SK-MEL-5 (cell line): ENCODE measurements around the gene CXCL16. TPM values are rescaled to one million over a fixed set of nuclear protein-coding genes. Genes with fewer than 3 reads are reported as not detected.
A peak's percentile ranks its signal among the peaks of the same experiment; 100 is the strongest.
"Not testable (repeated sequence)": the region's sequence is repeated elsewhere in the genome, so short reads cannot be mapped to it uniquely, and the experiment has no call there.

Experiments used
- DNase-seq: peaks from one replicate; pipeline ENCODE4 v3.0.0-alpha.2; 2016; ENCODE audit warnings: low read depth, low spot score
- in situ Hi-C: cut with HindIII; loops from 2 replicates; pipeline ENCODE4 v1.10.0; 2016; ENCODE audit warnings: low sequenced_read_pairs, high pct_unique_total_duplicates, low pct_unique_long_range_greater_than_20kb
- total RNA-seq: library from RNA; depleted of rRNA; stranded (reverse); fragments of >200 nt; shearing (Covaris generic); gene quantifications from 2 replicates; pipeline ENCODE4 v1.2.3, GENCODE V29; 2014

CXCL16 gene
- total RNA-seq, 1 experiment from 2014 or later: 10.0 TPM

DNA sequence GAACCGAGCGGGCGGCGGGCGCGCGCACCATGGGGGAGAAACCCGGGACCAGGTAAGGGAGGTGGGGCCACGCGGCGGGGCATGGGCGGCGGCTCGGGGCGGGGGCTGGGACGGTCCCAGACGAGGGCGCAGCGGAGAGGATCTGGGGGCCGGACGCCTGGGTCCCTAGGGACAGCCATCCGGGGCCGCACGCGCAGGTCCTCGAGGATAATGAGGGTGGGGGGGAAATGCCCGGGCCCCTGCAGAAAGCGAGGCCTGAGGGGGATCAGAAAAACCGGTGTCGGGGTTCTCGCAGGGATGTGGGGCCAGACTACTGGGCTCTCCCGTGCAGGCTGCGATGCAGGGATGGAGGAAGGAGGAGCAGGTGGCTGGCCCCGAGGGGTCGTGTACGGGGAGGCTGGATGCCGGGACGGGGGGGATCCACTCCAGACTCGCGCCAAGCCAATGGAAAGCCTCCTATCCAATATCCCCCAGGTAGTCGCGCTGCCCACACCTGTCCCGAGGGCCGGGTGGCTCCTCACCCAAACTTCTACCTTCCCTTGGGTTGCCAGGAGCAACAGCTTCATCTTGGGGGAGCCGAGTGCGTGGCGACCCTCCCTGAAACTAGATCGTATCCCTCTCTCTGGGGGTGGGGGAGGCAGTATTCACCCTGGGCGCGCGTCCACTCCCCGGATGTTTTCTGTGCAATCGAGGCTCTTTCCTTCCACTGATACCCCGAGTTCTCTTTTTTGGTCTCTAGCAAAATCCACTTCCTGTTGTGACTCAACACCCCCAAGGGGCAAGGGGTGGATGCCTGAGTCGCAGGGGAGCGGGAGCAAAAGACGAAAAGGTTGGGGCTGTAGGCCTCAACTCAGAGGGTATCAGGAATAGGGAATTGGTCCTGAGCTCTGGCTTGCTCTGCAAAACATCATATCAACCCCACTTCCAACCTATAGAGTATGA lies 28.8 kb downstream of the CXCL16 start:
- in situ Hi-C loops: no loop called here
- no peak for DNase-seq

DNA sequence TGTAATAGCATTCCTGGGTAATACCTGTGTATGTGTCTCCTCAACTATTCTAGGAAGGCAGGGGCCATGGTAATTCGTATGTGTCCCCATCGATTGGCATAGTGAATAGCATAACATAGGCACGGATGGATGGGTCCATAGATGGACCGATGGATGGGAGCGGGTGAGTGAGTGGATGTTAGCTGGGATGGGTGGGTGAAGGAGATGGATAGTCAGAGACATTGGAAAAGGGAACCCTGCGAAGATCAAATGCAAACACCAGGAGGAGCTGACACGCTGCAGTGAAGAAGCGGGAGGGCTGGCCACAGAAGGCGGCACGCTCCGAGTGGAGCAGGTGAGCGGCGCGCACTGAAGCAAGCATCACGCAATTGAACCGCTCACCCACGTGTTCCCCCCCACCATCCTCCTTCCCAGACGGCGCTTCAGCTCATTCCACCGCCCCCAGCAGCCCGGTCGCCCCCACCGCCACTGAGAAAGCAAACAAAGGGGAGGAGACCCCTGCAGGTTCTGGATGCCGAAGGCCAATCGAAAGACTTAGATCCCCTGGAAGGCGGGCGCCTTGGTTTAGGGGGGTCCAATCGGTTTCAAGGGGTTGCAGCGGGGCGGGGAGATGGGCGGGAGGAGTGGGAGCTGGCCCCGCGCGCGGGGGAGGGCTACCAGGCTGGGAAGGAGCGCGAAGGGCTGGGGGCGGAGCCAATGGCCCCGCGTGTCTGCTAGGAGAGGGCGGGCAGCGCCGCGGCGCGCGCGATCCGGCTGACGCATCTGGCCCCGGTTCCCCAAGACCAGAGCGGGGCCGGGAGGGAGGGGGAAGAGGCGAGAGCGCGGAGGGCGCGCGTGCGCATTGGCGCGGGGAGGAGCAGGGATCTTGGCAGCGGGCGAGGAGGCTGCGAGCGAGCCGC lies 29.7 kb downstream of the CXCL16 start, which contains the start of gene ARRB2:
TSS of gene ARRB2 (plus strand) at position 839 of the 899 bp plus-strand sequence. CDS start 90 bp downstream, outside the sequence.
- DNase-seq: peak; percentile 98
- in situ Hi-C loops: no loop called here

DNA sequence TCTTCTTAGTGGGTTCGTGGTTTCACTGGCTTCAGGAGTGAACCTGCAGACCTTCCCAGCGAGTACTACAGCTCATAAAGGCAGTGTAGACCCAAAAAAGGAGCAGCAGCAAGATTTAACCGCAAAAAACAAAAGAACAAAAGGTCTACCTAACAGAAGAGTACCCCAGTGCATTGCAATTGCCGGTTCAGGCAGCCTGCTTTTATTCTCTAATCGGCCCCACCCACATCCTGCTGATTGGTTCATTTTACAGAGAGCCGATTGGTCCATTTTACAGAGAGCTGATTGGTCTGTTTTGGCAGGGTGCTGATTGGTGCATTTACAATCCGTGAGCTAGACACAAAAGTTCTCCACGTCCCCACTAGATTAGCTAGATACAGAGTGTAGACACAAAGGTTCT lies 31.3 kb downstream of the CXCL16 start:
- in situ Hi-C loops: no loop called here
- peak; percentile 31 for DNase-seq

DNA sequence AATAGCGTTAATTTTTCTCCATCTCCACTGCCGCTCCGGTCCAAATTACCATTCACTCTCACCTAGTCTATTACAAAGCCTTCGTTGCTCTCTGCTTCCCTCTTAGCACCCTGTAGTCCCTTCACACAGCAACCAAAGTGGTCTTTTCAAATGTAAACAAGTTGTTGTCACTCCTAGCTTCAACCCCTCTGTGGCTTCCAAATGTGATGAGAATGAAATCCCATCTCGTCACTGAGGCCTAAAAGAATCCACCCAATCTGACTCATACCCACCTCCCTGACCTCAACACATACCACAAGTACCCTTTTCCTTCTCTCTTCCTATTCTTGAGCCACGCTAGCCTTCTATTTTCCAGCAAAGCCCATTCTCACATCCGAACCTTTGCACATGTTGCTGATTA lies 33.6 kb downstream of the CXCL16 start:
- DNase-seq: no peak
- in situ Hi-C loops: no loop called here

DNA sequence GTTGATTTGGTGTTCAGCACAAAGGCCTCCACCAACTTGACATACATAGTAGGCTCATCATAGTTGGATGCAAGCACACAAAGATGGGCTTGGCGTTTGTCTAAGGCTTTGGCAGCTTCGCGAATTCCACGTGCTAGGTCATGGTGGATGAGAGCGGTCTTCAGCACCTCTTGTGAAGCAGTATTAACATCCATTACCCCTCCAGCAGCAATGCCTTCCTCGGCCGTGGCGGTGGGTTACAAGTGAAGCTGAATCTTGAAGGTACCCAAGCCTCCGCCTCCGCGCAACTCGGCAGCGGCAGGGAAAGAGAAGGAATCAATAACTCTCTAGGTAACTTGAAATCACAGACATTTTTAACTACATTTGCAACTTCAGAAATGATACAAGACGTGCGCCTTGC lies 34.7 kb downstream of the CXCL16 start:
- DNase-seq: no peak
- in situ Hi-C loops: no loop called here

DNA sequence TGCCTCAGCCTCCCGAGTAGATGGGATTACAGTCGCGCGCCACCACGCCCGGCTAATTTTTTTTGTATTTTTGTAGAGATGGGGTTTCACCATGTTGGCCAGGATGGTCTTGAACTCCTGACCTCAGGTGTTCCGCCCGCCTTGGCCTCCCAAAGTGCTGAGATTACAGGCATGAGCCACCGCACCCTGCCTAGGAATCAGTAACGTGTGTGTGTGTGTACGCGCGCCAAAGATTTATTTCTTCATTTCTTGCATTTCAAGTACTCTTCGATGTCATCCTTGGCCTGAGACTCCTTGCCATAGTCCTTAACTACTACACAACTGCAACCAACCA lies 35.2 kb downstream of the CXCL16 start:
- in situ Hi-C loops, DNase-seq: not testable (repeated sequence)

DNA sequence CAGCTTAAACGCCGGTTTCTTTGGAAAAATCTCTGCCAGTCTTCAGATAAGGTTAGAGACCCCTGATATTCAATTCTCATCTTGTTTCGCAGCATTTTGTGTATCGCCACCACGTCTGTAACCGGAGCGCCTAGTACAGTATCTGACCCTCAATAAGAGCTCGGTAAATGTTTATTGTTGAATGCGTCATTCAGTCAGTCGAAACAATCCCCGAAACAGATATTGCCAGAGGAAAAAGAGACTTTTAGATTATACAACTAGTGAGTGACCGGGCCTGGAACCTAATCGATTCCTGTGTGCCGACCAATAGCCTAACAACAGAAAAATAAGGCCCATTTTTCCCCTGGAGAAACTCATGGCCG lies 36.4 kb downstream of the CXCL16 start:
- in situ Hi-C loops: no loop called here
- no peak for DNase-seq

DNA sequence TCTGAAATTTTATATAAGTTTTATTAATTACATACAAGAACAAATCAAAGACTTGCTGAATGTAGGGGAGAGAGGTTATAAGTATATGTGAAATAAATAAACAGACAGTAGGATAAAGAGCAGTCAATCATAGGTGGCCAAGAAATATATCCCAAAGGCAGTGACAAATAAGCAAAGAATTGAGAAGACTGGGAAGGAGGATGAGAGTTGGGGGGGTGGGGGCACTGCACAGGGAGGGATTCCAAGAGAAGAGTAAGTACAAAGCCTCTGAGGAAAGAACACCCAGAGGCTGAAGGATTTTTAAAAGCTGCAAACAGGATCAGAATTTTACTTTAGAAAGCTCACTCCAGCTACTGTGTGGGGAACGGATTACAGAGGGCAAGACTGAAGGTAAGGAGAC lies 38.6 kb downstream of the CXCL16 start:
- in situ Hi-C loops: no loop called here

DNA sequence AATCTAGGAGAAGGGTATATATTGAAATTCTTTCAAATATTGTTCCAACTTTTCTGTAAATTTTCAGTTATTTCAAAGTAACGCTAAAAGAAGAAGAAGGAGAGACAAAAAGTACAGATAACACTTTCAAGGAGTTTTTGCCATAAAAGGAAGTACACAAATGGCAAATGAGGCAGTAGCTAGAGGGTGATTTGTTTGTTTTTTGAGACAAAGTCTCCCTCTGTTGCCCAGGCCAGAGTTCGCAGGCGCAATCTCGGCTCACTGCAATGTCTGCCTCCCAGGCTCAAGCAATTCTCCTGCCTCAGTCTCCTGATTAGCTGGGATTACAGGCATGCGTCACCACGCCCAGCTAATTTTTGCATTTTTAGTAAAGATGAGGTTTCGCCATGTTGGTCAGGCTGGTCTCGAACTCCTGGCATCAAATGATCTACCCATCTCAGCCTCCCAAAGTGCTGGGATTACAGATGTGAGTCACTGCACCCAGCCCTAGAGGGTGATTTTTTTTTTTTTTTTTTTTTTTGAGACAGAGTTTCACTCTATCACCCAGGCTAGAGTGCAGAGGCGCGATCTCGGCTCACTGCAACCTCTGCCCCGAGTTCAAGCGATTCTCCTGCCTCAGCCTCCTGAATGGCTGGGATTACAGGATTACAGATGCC lies 40.2 kb downstream of the CXCL16 start:
- in situ Hi-C loops: not testable (repeated sequence)

More for the DNA sequence above, 38.6 kb downstream of the CXCL16 start:
- no peak for DNase-seq

DNA sequence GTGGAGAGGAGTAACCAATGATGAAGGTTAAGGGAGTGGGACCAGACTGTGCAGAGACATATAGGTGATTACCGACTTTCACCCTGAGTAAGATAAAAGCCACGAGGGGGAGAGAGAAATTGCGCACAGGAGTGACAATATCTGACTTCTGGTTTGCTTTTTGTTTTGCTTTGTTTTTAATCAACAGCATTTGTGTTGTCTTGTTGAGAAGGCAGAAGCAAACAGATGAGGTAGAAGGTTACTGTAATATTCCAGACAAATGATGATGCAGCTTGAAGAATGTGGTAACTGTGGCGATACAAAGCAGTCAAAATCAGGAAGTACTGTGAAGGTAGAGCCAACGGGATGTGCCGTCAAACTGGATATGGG lies 43.3 kb downstream of the CXCL16 start:
- in situ Hi-C loops: no loop called here
- no peak for DNase-seq

More for the DNA sequence above, 40.2 kb downstream of the CXCL16 start:
- peak; percentile 21 for DNase-seq

DNA sequence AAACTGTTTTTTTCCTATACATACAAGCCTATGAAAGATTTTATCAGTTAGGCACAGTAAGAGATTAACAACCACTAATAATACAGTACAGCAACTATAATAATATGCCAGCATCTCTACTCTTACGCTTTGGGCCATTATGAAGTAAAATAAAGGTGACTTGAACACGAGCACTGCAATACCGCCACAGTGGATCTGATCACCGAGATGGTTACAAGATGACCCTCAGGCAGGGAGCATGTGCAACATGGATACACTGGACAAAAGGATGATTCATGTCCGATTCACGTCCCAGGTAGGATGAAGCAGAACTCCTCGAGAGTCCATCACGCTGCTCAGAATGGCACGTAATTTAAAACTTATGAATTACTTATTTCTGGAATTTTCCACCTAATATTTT lies 46.3 kb downstream of the CXCL16 start:
- DNase-seq: no peak
- in situ Hi-C loops: no loop called here

DNA sequence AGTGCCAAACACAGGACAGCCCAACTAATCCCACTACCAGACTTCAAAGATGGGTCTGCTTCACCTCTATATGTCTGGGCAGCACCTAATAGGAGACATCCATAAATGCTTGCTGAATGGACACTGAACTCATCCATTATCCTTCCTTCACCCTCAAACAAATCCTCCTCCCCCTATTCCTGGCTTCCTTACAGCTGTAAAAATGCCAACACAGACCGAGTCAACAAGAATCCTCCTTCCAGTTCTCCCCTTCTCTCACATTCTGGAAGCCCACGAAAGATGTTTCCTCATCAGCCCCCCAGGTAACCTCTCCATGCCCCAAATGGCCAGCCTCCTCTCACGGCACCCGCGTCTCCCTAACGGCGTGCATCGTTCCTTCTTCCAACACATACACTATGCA lies 48.0 kb downstream of the CXCL16 start:
- in situ Hi-C loops: no loop called here
- no peak for DNase-seq

DNA sequence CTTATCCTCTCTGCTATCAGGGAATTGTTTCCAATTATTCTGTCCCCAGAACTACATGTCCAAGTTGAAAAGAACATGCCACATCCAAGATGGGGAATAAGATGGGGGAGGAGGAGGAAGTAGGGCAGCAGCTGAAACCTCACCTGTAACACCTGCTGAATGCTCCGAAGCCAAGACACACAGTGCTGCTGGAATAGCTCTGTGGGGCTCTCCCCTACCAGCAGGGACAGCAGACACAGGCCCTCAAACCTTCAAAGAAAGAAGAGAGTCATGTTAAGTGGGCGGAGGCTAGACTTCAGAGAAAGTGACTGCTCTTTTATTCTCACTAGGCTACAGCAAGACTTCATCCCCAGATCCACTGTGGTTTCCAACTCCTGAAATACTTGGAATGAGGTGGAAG lies 49.0 kb downstream of the CXCL16 start:
- in situ Hi-C loops: no loop called here
- no peak for DNase-seq

DNA sequence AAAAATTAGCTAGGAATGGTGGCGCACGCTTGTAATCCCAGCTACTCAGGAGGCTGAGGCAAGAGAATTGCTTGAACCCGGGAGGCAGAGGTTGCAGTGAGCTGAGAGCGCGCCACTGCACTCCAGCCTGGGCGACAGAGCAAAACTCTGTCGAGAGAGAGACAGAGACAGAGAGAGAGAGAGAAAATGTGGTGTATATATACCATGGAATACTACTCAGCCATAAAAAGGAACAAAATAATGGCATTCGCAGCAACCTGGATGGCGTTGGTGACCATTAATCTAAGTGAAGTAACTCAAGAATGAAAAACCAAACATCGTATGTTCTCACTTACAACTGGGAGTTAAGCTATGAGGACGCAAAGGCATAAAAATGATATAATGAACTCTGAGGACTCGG lies 49.9 kb downstream of the CXCL16 start:
- in situ Hi-C loops, DNase-seq: not testable (repeated sequence)

DNA sequence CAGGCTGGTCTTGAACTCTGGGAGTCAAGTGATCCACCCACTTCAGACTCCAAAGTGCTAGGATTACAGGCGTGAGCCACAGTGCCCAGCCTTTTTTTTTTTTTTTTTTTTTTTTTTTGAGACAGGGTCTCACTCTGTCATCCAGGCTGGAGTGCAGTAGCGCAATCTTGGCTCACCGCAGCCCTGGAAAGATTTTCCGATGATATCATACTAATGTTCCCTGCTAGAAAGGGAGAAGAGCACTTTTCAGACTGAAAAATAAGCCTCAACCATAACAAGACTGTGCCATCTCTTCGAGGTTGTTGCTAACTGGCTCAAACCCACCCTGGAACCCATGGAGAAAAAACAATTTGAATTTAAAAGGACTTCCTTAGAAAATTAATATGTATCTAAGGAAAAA lies 56.0 kb downstream of the CXCL16 start:
- in situ Hi-C loops, DNase-seq: not testable (repeated sequence)
